ENCODE measurements around the gene ECE2.

ECE2 gene

DNA sequence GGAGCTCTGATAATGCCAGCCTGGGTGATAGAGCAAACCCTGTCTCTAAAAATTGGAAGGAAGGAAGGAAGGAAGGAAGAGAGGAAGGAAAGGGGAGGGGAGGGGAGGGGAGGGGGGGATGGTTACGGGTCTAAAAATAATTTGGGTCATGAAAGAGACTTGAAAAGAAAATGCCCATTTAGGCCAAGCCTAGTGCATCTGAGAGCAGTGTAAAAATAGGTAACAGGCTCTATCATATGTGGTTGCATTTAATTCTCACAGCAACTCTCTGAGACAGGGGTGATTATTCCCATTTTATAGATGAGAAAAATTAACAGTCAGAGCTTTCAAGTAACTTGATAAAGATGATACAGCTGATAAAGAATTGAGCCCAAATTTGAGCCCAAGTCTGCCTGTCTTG is 3.6 kb upstream of the ECE2 start:
- DNase-seq: no peak

DNA sequence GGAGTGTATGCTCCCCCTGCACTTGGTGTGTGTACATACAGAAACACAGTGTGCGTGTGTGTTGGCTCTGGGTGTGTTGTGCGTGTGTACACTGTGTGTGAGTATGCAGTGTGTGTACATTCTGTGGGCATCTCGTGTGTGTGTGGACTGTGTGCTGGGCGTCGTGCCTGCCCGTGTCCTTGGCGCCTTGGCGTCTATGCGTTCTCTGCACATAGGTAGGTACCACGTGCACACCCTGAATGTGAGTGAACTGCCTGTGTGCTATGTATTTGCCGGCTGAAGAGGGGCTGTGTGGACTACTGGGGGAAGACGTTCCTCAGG is 481 bp upstream of the ECE2 start:
- DNase-seq: no peak

DNA sequence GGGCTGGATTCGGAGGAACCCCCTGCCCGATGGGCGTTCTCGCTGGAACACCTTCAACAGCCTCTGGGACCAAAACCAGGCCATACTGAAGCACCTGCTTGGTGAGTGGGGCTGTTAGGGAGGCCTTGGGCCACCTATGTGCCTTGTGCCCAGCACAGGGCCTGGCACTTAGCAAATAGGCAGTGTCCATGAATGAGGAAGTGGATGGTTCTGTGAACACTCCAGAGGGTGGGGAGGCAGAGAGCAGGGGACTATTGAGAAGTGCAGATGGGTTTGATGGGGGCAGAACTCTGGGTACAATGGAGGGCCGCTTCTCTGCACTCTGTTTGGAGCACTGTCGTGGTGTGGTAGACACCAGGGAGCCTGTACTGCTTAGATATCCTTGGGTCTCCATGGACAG is 1.5 kb downstream of the ECE2 start:
- no peak for DNase-seq

DNA sequence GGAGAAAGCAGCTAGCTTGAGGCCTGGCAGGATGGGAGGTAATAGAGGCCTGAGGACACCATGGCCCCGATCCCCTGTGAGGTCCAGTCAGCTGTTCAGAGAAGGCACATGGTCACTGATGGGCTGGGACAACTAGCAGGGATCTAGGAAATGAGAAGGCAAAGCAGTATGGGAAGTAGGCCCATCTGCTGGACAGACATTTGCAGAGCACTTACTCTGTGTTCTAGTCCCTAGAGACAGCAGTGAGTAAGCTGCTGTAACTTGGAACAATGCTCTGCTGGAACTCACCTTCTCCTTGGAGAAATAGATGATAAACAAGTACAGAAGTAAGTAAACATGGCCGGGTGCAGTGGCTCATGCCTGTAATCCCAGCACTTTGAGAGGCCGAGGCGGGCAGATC is 7.1 kb downstream of the ECE2 start:
- DNase-seq: no peak

DNA sequence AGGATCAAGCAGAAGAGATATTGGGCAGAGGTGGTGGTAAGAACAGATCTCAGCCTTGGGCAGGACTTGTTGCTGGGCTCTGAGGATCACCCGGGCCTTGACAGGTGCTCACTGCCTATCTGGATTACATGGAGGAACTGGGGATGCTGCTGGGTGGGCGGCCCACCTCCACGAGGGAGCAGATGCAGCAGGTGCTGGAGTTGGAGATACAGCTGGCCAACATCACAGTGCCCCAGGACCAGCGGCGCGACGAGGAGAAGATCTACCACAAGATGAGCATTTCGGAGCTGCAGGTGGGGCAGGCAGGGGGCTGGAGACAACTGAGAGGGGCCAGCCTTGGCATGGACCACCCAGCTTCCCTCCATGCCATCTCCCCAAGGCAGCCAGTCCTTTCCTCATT is 7.9 kb downstream of the ECE2 start:
- no peak for DNase-seq

DNA sequence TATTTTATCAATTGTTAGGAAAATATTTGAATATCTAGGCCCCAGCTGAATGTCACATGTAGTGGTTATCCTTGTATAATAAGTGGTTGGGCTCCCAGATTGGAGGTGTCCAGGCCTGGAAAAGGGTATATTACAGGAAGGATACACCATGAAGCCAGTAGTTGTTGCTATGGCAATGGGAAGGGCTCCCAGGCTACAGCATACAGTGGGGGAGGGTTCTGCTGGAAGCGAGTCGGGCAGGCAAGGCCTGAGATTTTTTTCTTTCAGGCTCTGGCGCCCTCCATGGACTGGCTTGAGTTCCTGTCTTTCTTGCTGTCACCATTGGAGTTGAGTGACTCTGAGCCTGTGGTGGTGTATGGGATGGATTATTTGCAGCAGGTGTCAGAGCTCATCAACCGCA is 8.9 kb downstream of the ECE2 start:
- no peak for DNase-seq

DNA sequence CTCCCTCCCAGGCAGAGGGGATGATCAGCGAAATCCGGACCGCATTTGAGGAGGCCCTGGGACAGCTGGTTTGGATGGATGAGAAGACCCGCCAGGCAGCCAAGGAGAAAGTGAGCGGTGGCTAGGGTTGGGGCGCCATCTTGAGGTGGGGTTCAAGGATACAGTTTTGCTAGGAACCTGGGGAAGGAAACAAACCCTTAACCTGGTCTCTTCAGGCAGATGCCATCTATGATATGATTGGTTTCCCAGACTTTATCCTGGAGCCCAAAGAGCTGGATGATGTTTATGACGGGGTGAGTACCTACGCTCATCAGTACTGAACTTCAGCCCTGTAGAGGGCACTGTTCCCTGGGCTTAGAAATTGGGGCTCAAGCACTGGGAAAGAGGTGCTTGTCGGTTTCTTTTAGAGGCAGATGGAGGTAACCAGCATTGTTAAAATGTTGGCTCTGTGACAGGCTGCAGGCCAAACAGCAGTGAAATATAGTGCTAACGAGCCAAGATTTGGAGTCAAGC is 13.7 kb downstream of the ECE2 start:
- DNase-seq: peak; percentile 75

DNA sequence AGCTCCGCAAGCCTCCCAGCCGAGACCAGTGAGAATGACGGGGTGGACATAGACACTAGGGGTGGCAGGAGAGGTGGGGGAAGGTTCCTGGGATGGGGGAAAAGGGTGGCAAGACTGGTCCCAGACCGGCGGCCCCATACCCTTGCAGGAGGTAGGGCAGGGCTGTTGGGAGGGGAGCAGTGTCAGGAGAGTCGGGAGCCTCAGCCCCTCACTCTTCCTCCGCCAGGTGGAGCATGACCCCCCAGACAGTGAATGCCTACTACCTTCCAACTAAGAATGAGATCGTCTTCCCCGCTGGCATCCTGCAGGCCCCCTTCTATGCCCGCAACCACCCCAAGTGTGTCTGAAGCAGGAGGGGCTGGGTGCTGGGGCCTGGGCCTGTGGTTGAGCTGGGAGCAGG is 14.5 kb downstream of the ECE2 start:
- no peak for DNase-seq

DNA sequence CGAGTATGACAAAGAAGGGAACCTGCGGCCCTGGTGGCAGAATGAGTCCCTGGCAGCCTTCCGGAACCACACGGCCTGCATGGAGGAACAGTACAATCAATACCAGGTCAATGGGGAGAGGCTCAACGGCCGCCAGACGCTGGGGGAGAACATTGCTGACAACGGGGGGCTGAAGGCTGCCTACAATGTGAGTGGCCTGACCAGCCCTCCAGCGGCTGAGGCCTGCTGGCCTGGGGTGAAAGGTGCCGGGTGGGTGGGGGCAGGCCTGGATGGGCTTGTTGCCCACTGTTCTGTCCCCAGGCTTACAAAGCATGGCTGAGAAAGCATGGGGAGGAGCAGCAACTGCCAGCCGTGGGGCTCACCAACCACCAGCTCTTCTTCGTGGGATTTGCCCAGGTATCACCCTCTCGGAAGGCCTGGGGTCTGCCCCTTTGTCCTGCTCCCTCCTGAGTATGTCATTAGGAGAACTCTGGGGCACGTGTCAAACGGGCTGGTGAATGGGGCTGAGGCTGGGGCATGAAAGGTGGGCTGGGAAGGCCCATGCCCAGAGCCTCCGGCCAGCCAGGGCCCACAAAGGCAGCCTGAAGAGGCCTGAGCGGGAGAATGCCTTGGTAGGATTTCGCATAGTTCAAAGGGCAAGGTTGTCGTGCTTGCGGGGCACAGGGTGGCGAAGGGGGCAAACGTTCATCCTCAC is 15.4 kb downstream of the ECE2 start:
- DNase-seq: no peak

DNA sequence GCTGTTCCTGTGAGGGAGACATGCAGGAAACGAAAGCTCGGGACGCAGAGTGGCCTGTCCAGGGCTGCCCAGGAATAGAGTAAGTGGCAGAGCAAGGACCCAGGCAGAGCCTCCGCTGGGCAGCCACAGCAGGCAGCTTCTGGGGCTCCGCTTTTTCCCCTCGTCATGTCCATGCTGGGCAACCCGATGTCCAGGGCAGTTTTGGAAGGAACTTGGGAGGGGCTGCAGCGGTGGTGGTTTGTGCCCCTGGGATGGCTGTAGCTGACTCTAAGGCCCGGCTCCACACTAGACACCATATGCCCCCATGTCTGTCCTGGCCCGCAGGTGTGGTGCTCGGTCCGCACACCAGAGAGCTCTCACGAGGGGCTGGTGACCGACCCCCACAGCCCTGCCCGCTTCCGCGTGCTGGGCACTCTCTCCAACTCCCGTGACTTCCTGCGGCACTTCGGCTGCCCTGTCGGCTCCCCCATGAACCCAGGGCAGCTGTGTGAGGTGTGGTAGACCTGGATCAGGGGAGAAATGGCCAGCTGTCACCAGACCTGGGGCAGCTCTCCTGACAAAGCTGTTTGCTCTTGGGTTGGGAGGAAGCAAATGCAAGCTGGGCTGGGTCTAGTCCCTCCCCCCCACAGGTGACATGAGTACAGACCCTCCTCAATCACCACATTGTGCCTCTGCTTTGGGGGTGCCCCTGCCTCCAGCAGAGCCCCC is 16.1 kb downstream of the ECE2 start:
- no peak for DNase-seq

DNA sequence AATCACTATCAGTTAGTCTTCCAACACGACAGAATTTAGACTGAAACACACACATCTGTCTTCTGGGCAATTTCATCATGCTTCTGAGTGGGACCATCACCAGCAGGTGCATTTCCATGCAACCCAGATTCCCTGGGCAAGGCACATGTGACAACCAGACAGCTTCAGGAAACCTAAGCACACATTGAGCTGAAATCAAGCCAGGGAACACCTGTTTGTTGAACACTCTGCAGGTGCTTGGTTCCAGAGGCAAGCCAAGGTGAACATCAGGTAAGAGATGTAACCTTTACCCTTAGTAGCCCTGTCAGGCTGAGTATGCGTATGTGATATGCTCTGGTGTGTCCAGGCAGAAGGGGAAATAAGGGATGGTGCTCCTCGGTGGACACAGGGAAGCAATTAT is 19.9 kb downstream of the ECE2 start:
- no peak for DNase-seq

DNA sequence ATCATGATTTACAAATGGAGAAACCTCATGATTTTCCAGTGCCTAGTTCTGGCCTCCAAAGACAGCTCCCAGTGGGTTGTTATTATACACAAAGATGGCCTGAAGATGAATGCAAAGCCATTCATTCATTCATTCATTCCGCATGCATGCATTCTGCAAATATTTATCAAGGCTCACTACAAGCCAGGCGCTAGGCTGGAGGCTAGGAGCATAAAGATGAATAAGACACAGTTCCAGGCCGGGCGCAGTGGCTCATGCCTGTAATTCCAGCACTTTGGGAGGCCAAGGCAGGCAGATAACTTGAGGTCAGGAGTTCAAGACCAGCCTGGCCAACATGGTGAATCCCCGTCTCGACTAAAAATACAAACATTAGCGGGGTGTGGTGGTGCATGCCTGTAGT is 20.8 kb downstream of the ECE2 start:
- no peak for DNase-seq

DNA sequence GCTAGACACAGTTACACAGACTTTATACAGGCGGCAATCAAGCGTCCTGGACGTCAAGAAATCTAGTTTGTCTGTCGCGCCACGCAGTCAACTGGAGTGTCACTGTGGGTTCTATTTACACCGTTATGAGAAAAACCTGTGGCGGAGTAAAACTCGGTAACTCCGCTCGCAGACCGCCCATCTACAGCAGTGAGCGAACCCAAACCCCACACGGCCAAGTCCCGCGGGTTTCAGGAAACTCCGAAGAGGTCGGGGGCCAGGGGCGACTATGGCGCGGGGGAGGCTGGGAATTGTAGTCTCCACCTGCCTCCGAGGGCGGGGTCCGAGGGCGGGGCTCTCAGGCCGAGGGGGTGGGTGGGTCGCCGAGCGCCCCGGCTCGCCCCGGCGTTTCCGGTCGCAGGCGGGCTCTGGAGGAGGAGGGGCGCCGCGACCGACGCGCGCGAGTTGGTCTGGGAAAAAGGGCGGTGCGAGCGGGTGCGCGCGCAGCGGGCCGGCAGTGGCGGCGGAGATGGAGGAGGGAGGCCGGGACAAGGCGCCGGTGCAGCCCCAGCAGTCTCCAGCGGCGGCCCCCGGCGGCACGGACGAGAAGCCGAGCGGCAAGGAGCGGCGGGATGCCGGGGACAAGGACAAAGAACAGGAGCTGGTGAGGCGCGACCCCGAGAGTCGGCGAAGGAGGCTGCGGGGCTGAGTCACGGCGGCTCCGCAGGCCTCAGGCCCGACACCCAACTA is 23.1 kb downstream of the ECE2 start, which contains the start of gene PSMD2:
Gene PSMD2 (plus strand): TSS at position 483 of the 729 bp plus-strand sequence. CDS start 26 bp downstream, at position 509.
- peak; percentile 97 for DNase-seq

DNA sequence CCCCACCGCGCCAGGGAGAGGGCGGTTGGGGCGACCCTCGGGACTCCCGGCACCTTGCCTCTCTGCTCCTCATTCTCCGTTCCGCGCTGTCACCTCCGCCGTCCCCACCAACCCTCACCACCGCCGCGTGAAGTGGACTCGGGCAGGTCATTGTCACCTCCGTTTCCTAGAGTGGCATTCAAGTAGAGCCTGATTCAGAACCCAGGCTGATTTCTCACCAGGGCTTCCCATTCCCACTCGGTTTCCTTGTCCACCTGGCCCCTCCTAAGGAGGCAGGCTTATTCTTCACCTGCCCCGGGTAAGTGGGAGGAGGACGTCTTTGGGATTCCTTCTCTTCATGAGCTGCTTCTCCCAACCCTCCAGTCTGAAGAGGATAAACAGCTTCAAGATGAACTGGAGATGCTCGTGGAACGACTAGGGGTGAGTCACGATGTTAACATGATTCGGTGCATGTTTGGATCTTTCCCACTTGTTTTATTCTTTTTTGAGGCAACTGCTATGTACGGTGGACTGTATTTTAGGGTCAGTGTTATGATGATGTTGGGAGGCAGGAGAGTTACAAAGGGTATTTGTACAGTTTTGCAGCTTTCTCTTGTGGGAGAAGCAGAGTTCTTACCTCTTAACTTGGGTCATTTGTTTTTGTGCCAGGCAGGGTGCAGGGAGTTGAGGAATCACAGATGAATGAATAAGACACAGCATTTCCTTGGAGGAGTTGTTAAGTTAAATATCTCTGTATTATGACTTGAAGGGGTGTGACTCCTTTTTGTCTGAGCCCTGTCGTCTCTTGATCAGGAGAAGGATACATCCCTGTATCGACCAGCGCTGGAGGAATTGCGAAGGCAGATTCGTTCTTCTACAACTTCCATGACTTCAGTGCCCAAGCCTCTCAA is 23.9 kb downstream of the ECE2 start:
- DNase-seq: no peak

DNA sequence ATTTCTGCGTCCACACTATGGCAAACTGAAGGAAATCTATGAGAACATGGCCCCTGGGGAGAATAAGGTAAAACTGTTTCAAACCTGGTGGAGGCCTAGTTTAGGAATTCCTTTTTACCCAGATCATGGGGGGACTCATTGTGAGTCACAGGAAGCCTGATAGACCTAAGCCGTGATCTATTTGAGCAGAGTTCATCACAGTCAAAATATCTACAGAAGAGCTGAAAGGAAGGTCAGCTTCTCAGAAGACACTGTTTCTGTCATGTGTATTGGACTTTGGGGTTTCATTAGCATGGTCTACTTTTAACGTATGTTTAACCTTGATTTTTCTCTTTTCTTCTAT is 24.5 kb downstream of the ECE2 start:
- DNase-seq: no peak

DNA sequence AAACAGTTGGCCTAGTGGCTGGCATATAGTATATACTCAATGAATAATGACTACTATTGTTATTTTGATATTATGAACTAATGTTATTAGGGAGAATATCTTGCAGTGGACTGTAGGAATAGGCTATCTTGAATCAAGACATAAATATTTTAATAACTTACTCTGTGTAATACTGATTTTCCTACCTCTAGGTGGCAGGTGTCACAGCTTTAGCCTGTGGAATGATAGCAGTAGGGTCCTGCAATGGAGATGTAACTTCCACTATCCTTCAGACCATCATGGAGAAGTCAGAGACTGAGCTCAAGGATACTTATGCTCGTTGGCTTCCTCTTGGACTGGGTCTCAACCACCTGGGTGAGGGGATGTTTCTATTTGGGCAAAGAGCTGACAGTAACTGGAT is 29.8 kb downstream of the ECE2 start:
- no peak for DNase-seq

DNA sequence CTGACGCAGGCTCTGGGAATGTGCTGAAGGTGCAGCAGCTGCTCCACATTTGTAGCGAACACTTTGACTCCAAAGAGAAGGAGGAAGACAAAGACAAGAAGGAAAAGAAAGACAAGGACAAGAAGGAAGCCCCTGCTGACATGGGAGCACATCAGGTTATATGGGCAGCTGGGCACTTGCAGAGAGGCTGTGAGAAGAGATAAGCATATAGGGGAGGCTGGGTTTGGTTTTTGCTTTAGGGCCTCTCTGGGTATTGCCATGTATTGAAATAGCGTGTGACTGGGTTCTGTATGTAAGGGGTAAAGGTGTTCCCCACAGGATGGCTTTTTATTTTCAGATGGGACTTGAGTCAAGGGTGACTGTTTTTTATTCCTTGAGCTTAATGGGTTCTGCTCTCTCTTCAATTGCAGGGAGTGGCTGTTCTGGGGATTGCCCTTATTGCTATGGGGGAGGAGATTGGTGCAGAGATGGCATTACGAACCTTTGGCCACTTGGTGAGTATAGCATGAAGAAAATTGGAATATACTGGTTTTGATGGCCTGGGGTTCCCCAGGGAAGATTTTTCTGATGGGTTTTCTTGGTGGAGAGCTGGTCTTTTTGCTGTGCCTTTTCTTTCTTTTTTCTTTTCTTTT is 30.6 kb downstream of the ECE2 start:
- DNase-seq: no peak

DNA sequence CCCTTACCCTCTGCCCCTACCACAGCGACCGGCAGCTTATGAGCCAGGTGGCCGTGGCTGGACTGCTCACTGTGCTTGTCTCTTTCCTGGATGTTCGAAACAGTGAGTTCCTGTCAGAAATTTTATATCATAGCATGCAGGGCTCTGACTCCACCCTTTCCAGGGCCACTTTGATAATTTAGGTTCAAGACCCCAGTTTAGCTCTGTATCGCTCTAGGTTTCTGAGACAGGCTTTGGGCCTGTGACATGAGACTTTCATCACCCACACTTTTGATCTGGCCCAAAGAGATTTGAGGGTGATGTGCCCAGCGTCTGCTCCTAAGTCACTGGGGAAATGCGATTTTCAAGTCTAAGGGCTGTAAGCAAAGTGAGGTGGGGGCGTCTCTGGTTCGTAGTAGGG is 32.1 kb downstream of the ECE2 start:
- no peak for DNase-seq

DNA sequence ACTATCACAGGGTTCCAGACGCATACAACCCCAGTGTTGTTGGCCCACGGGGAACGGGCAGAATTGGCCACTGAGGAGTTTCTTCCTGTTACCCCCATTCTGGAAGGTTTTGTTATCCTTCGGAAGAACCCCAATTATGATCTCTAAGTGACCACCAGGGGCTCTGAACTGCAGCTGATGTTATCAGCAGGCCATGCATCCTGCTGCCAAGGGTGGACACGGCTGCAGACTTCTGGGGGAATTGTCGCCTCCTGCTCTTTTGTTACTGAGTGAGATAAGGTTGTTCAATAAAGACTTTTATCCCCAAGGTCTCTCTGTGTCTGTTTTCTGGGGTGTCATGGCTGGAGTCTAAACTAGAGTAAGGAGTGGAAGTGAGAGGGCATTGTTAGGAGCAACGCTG is 32.9 kb downstream of the ECE2 start:
- DNase-seq: no peak

DNA sequence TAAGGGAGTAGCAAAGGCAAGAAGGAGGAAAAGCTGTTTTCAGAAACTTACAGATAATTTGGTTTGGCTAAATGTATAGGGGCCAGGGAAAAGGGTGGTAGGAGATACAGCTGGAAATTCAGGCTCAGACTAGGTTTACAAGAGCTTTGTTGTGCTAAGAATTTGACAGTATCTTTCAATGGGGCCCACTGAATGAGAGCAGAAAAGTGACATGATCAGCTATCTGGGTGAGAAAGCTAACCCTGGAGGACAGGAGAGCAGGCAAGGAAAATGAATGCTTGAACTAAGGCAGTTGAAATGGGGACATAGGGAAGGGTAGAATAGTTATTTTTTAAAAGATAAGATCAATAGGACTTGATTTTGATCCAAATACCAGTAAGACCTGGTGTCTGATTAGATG is 35.8 kb downstream of the ECE2 start:
- no peak for DNase-seq

DNA sequence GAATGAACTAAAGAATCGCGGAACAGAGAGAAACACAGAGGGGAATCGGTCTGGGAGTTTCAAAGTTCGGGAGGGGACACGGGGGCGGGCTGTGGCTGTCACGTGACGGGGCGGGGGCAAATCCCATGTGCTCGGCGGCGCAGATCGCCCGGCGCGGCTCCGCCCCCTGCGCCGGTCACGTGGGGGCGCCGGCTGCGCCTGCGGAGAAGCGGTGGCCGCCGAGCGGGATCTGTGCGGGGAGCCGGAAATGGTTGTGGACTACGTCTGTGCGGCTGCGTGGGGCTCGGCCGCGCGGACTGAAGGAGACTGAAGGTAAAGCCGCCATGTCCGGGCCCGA is 38.5 kb downstream of the ECE2 start, which contains the start of gene EIF4G1:
Gene EIF4G1 (plus strand): TSS at position 244 of the 337 bp plus-strand sequence. CDS start 1,191 bp downstream, outside the sequence.
- DNase-seq: peak; percentile 95

DNA sequence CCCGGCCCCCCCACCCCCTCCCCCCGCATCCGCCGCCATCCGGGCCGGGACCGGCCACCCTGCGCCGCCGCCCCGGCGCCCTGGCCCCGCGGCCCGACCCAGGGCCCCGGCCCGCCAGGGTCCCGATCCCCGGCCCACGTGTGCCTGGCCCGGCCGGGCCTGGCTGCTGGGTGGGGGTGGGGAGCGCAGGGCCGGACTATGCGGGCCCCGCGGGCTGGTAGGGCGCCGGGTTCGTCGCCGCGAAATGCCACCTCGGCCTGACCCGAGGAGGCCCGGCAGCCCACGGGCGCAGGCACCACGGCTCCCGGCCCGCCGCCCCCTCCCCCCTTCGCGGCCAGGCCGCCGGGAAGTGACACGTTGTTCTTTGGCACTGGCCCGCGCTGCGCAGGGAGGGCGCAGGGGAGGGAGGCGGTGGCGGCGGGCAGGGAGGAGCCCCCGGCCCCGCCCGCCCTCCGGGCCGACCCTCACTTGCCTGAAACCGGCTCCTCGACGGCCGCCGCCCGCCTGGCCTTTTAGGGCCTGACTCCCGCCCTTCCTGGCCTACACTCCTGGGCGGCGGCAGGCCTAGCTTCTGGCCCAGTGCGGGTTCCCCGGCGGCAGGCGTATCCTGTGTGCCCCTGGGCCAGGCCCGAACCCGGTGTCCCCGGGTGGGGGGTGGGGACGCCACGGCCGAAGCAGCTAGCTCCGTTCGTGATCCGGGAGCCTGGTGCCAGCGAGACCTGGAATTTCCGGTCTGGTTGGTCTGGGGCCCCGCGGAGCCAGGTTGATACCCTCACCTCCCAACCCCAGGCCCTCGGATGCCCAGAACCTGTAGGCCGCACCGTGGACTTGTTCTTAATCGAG is 39.1 kb downstream of the ECE2 start:
- DNase-seq: peak; percentile 25
